WTC11 (cell line): ENCODE results near the gene TAL1. TPM values are rescaled to one million over a fixed set of nuclear protein-coding genes. Genes with fewer than 3 reads are reported as not detected.

ENCODE experiments used
- ATAC-seq: fragments of 200-7000 bp; cut with Tn5 transposase; 2 replicates; pipeline ENCODE4 v1.10.0; 2021; ENCODE audit warnings: mild to moderate bottlenecking, moderate library complexity
- CTCF ChIA-PET: fragments of 300-600 bp; sonication (Branson Sonifier 250); formaldehyde crosslinking; loops from one replicate; lab custom pipeline; 2021; ENCODE audit warnings: antibody characterized with exemption; lab: Charles Lee
- POLR2A ChIA-PET: fragments of 350-600 bp; sonication (Branson Sonifier 250); formaldehyde crosslinking; loops from one replicate; lab custom pipeline; 2021; ENCODE audit warnings: antibody characterized with exemption; lab: Charles Lee
- DNase-seq: peaks from one replicate; pipeline ENCODE4 v3.0.0; 2021; ENCODE audit warnings: low spot score
- H3K27ac Mint-ChIP-seq: 2 replicates; pipeline ENCODE4 v1.8.0; 2021; ENCODE audit warnings: mixed read lengths
- H3K27me3 Mint-ChIP-seq: 2 replicates; pipeline ENCODE4 v1.8.0; 2021; ENCODE audit warnings: low read depth, mild to moderate bottlenecking, moderate library complexity, mixed read lengths
- H3K36me3 Mint-ChIP-seq: 2 replicates; pipeline ENCODE4 v1.8.0; 2021; ENCODE audit warnings: mixed read lengths
- H3K4me1 Mint-ChIP-seq: 2 replicates; pipeline ENCODE4 v1.8.0; 2022; ENCODE audit warnings: mixed read lengths
- H3K4me3 Mint-ChIP-seq: 2 replicates; pipeline ENCODE4 v1.8.0; 2021; ENCODE audit warnings: mild to moderate bottlenecking, moderate library complexity, mixed read lengths
- H3K9me3 Mint-ChIP-seq: 2 replicates; pipeline ENCODE4 v1.8.0; 2021; ENCODE audit warnings: mixed read lengths
- ATF2 ChIP-seq: sonication (generic); formaldehyde crosslinking; IDR thresholded peaks from 2 replicates; pipeline ENCODE4 v1.8.1; 2022; ENCODE audit warnings: low read depth, missing genetic modification reagents, borderline replicate concordance
- ATF6 ChIP-seq: sonication (generic); formaldehyde crosslinking; IDR thresholded peaks from 2 replicates; pipeline ENCODE4 v1.8.1; 2023; ENCODE audit warnings: mild to moderate bottlenecking, missing genetic modification reagents
- CREM ChIP-seq: sonication (generic); formaldehyde crosslinking; IDR thresholded peaks from 2 replicates; pipeline ENCODE4 v1.8.1; 2022; ENCODE audit warnings: mild to moderate bottlenecking, missing genetic modification reagents, moderate library complexity
- ERG ChIP-seq: fragments of 250-450 bp; sonication (Bioruptor Pico); IDR thresholded peaks from 2 replicates; pipeline ENCODE4 v1.8.0; 2021; ENCODE audit warnings: mild to moderate bottlenecking
- GABPB1 ChIP-seq: sonication (generic); formaldehyde crosslinking; IDR thresholded peaks from 2 replicates; pipeline ENCODE4 v1.8.1; 2023; ENCODE audit warnings: mild to moderate bottlenecking, missing genetic modification reagents
- HMGXB4 ChIP-seq: sonication (generic); formaldehyde crosslinking; IDR thresholded peaks from 2 replicates; pipeline ENCODE4 v1.8.1; 2023; ENCODE audit warnings: mild to moderate bottlenecking, moderate library complexity, missing genetic modification reagents
- JUN ChIP-seq: sonication (generic); formaldehyde crosslinking; IDR thresholded peaks from 2 replicates; pipeline ENCODE4 v1.8.0; 2023; ENCODE audit warnings: mild to moderate bottlenecking, missing genetic modification reagents
- NR3C1 ChIP-seq: sonication (generic); formaldehyde crosslinking; conservative IDR thresholded peaks from 2 replicates; pipeline ENCODE4 v1.8.1; 2023; ENCODE audit warnings: low read depth, mild to moderate bottlenecking, missing genetic modification reagents
- OVOL2 ChIP-seq: fragments of 250-450 bp; sonication (Bioruptor Pico); IDR thresholded peaks from 2 replicates; pipeline ENCODE4 v1.9.0; 2021; ENCODE audit warnings: mild to moderate bottlenecking, borderline replicate concordance
- SOX15 ChIP-seq: fragments of 250-450 bp; sonication (Bioruptor Pico); IDR thresholded peaks from 2 replicates; pipeline ENCODE4 v1.9.0; 2021; ENCODE audit warnings: mild to moderate bottlenecking
- TCF7 ChIP-seq: sonication (generic); formaldehyde crosslinking; IDR thresholded peaks from 2 replicates; pipeline ENCODE4 v1.8.0; 2022; ENCODE audit warnings: mild to moderate bottlenecking, low read depth, missing genetic modification reagents, moderate library complexity
- TEAD4 ChIP-seq: sonication (generic); formaldehyde crosslinking; IDR thresholded peaks from 2 replicates; pipeline ENCODE4 v1.8.0; 2022; ENCODE audit warnings: mild to moderate bottlenecking, missing genetic modification reagents
- ZMAT4 ChIP-seq: fragments of 250-450 bp; sonication (Bioruptor Pico); IDR thresholded peaks from 2 replicates; pipeline ENCODE4 v1.9.0; 2021; ENCODE audit warnings: mild to moderate bottlenecking
- ZNF263 ChIP-seq: sonication (generic); formaldehyde crosslinking; IDR thresholded peaks from 2 replicates; pipeline ENCODE4 v1.8.1; 2022; ENCODE audit warnings: low read depth, mild to moderate bottlenecking, moderate library complexity, missing genetic modification reagents
- ZSCAN18 ChIP-seq: fragments of 250-450 bp; sonication (Bioruptor Pico); IDR thresholded peaks from 2 replicates; pipeline ENCODE4 v2.1.2; 2022; ENCODE audit warnings: mild to moderate bottlenecking, moderate library complexity
- total RNA-seq: library from RNA; stranded (reverse); gene quantifications from 3 replicates; pipeline ENCODE4 v1.2.3, GENCODE V29; 2021

Gene TAL1
- total RNA-seq, 1 experiment from 2014 or later = 0.63 TPM

GRCh38 chr1:47182676-47183235 is 49.3 kb downstream of the TAL1 start:
- H3K9me3 Mint-ChIP-seq = no peaks in the 10 kb centered on the region
- ChIA-PET CTCF (interaction anchor here (1.0 to 2.2 kb wide), 4 partner anchors 10 to 249 kb away, joined by 3 to 9 read pairs (median 6); no protein-coding TSS in a partner anchor), POLR2A (no interaction called here)
- ATAC-seq = no peak
- peaks cover 46% of the 10 kb centered on the region for H3K27me3 Mint-ChIP-seq
- H3K4me1 Mint-ChIP-seq = peaks cover 19% of the 10 kb centered on the region
- H3K4me3 Mint-ChIP-seq = no peak overlapping the region
- H3K36me3 Mint-ChIP-seq = no peaks in the 10 kb centered on the region
- no peak for TF ChIP-seq ATF6 (CRISPR knock-in tag)
- no peak for TF ChIP-seq HMGXB4 (CRISPR knock-in tag)
- no peak for TF ChIP-seq ATF2 (CRISPR knock-in tag)
- TF ChIP-seq SOX15 (CRISPR knock-in tag) = no peak
- no peak for TF ChIP-seq ZMAT4
- no peak for TF ChIP-seq CREM (CRISPR knock-in tag)
- no peak for TF ChIP-seq OVOL2 (CRISPR knock-in tag)
- no peak for TF ChIP-seq ZSCAN18 (CRISPR knock-in tag)
- no peak for TF ChIP-seq TEAD4 (CRISPR knock-in tag)
- TF ChIP-seq NR3C1 (CRISPR knock-in tag) = no peak
- TF ChIP-seq GABPB1 = no peak
- TF ChIP-seq, all 79 proteins: peak for 0
- H3K27ac Mint-ChIP-seq = no peak overlapping the region
- DNase-seq = no peak

- ATAC-seq (no peak), DNase-seq (no peak)
- Mint-ChIP-seq H3K9me3 (no peaks in the 10 kb centered on the region), H3K27me3 (peaks cover 46% of the 10 kb centered on the region), H3K4me3 (no peak overlapping the region), H3K36me3 (no peaks in the 10 kb centered on the region), H3K4me1 (peaks cover 19% of the 10 kb centered on the region), H3K27ac (no peak overlapping the region)
- ChIA-PET POLR2A (interaction anchor here (0.6 kb wide), 1 partner anchor 285 kb away, joined by 3 read pairs; no protein-coding TSS in a partner anchor), CTCF (interaction anchor here (1.0 to 4.8 kb wide), 4 partner anchors 9 to 250 kb away, joined by 3 to 152 read pairs (median 5); partner anchors contain the start of gene PDZK1IP1)
- TF ChIP-seq ZNF263 (CRISPR knock-in tag) (no peak), ERG (CRISPR knock-in tag) (no peak), TCF7 (CRISPR knock-in tag) (no peak), JUN (no peak)
Observed at GRCh38 chr1:47181955-47182675, 49.9 kb downstream of the TAL1 start.
